Peyer's patch (tissue), 4 donors: Measurements from ENCODE around the gene PDIA2. TPM values are rescaled to one million over a fixed set of nuclear protein-coding genes. Genes with fewer than 3 reads are reported as not detected.

Experiments
- DNase-seq, 3 donors: peaks; one replicate each; pipeline ENCODE4 v3.0.0-alpha.2; 2017 to 2019
- H3K27ac ChIP-seq, 4 donors: fragments of 200-600 bp; sonication (generic); one replicate each; pipeline ENCODE4 v1.5.1; 2016 to 2019
- H3K27me3 ChIP-seq, 2 donors: fragments of 200-600 bp; sonication (generic); one replicate each; pipeline ENCODE4 v1.5.1; 2019
- H3K36me3 ChIP-seq, 3 donors: fragments of 200-600 bp; sonication (generic); one replicate each; pipeline ENCODE4 v1.5.1; 2016 to 2019
- H3K4me1 ChIP-seq, 4 donors: fragments of 200-600 bp; sonication (generic); one replicate each; pipeline ENCODE4 v1.5.1; 2016 to 2019
- H3K4me3 ChIP-seq, 4 donors: fragments of 200-600 bp; sonication (generic); 1 replicate in 3 of 4; 2 replicates in 1 of 4; pipeline ENCODE4 v1.5.1; 2016 to 2019; ENCODE audit warnings: mild to moderate bottlenecking in 1 of 4
- H3K9me3 ChIP-seq, 4 donors: fragments of 200-600 bp; sonication (generic); one replicate each; pipeline ENCODE4 v1.5.1; 2016 to 2019; ENCODE audit warnings: mild to moderate bottlenecking in 1 of 4
- CTCF ChIP-seq, 6 experiments: fragments of 450-650 bp in 4 of 6; fragments of 200-600 bp in 2 of 6; sonication (generic) in 1 of 6; IDR thresholded peaks; one replicate each; pipeline ENCODE4 v1.5.1; 2017 to 2019; ENCODE audit warnings: antibody characterized with exemption in 6 of 6, mild to moderate bottlenecking in 3 of 6, moderate library complexity in 1 of 6
- POLR2A ChIP-seq, 2 donors: fragments of 450-650 bp; IDR thresholded peaks; one replicate each; pipeline ENCODE4 v1.5.1; 2017; ENCODE audit warnings: antibody characterized with exemption in 2 of 2, mild to moderate bottlenecking in 2 of 2, moderate library complexity in 2 of 2
- total RNA-seq, 4 donors: library from RNA; depleted of rRNA; stranded (reverse); fragments of >200 nt; gene quantifications; one replicate each; pipeline ENCODE4 v1.1.0, GENCODE V29; 2016

The PDIA2 gene
- total RNA-seq, 4 donors from 2014 or later, result 1.7 to 29.2 (median 11.1) TPM

- Histone ChIP-seq H3K9me3 (no peaks in the 10 kb centered on the region), H3K27me3 (no peaks in the 10 kb centered on the region), H3K4me3 (no peak overlapping the region), H3K4me1 (no peaks in the 10 kb centered on the region), H3K36me3 (peaks cover 0 to 52% (median 0%) of the 10 kb centered on the region in 3 donors), H3K27ac (no peak overlapping the region)
- TF ChIP-seq POLR2A (IDR thresholded peaks at IDR 0.05) (no peak), CTCF (IDR thresholded peaks at IDR 0.05) (no peak)
- DNase-seq, result no peak
Measured at GRCh38 chr16:301950-302349, 19.0 kb downstream of the PDIA2 start.

GRCh38 chr16:303760-304505, 21.0 kb downstream of the PDIA2 start:
- H3K27me3 ChIP-seq, result no peaks in the 10 kb centered on the region
- TF ChIP-seq POLR2A (IDR thresholded peaks at IDR 0.05) (no peak), CTCF (IDR thresholded peaks at IDR 0.05) (peak in 3 of 6 experiments; percentile 13 to 30 (median 25))
- H3K27ac ChIP-seq, result no peak overlapping the region
- H3K4me3 ChIP-seq, result no peak overlapping the region
- H3K36me3 ChIP-seq, result peaks cover 0 to 56% (median 0%) of the 10 kb centered on the region in 3 donors
- DNase-seq, result no peak
- H3K9me3 ChIP-seq, result no peaks in the 10 kb centered on the region
- H3K4me1 ChIP-seq, result no peaks in the 10 kb centered on the region

DNA sequence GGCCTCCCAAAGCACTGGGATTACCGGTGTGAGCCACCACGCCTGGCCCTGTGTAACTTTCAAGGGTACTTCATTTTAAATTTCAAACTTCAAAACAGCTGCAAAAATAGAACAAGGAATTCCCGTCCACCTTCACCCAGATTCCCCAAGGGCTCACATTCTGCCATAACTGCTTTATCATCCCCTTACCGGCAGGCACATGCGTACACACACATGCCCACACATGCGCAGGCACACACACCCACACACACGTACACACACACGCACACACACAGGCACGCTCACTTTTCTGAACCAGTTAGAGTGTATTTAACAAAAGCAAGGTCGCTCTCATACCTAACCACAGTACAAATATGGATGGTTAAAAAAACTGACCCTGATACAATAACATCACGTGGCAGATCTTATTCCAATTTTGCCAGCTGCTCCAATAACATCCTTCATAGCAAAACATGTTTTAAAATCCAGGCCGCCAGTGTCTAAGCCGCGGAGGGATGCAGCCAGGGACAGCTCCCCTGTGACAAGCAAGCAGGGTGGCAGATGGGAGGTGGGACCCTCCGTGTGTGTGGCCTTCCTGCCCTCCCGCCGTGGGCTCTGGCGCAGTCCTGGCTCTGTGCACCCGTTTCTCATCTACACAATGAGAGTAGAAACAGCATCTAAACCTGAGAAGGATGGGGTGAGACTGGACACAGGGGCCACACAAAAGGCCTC, 23.1 kb downstream of the PDIA2 start:
- H3K27ac ChIP-seq, result no peak overlapping the region

DNA sequence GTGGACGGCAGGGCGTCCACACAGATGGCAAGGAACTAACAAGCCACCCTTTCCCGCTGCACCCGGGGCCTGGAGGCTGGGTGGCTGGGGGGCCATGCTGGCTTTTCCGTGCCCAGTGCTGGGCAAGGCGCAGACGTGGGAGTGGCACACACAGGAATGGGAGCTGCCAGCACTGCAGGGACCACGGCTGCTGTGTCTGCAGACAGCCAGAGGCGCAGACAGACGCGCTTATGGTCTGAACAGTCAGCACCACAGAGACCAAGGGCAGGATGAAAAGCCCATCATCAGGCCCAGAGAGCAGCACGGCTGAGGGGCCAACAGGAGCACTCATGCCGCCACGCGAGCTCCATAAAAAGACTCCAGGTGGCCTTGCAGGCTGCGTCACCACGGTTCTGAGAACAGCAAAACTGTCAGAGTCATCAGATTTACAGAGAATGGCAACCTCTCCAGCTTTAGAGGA, 24.0 kb downstream of the PDIA2 start:
- Histone ChIP-seq H3K9me3 (no peaks in the 10 kb centered on the region), H3K27me3 (no peaks in the 10 kb centered on the region), H3K36me3 (peaks cover 0 to 63% (median 0%) of the 10 kb centered on the region in 3 donors), H3K4me1 (no peaks in the 10 kb centered on the region), H3K27ac (no peak overlapping the region), H3K4me3 (no peak overlapping the region)
- TF ChIP-seq CTCF (IDR thresholded peaks at IDR 0.05) (no peak), POLR2A (IDR thresholded peaks at IDR 0.05) (no peak)
- DNase-seq, result no peak

More for the DNA sequence above, 23.1 kb downstream of the PDIA2 start:
- no peaks in the 10 kb centered on the region for H3K4me1 ChIP-seq
- no peak overlapping the region for H3K4me3 ChIP-seq
- TF ChIP-seq POLR2A (IDR thresholded peaks at IDR 0.05), result no peak
- no peak for TF ChIP-seq CTCF (IDR thresholded peaks at IDR 0.05)
- H3K36me3 ChIP-seq, result peaks cover 0 to 65% (median 0%) of the 10 kb centered on the region in 3 donors
- H3K9me3 ChIP-seq, result no peaks in the 10 kb centered on the region
- no peak for DNase-seq
- H3K27me3 ChIP-seq, result no peaks in the 10 kb centered on the region

GRCh38 chr16:307691-308312, 24.8 kb downstream of the PDIA2 start:
- no peaks in the 10 kb centered on the region for H3K9me3 ChIP-seq
- peak overlapping the region in 1 of 4 donors; percentile 64 for H3K27ac ChIP-seq
- no peaks in the 10 kb centered on the region for H3K27me3 ChIP-seq
- DNase-seq, result peak in 2 of 3 donors; percentile 67
- H3K4me3 ChIP-seq, result no peak overlapping the region
- H3K36me3 ChIP-seq, result peaks cover 0 to 61% (median 0%) of the 10 kb centered on the region in 3 donors
- TF ChIP-seq CTCF (IDR thresholded peaks at IDR 0.05) (no peak), POLR2A (IDR thresholded peaks at IDR 0.05) (no peak)
- H3K4me1 ChIP-seq, result no peaks in the 10 kb centered on the region
